SU-DHL-6 (cell line): ENCODE data around the gene VAC14.

Source experiments
- H2AFZ ChIP-seq: fragments of 200-600 bp; sonication (generic); 2 replicates; pipeline ENCODE4 v1.6.1; 2014; ENCODE audit warnings: low read depth, mild to moderate bottlenecking, moderate library complexity, mixed read lengths, antibody characterized with exemption, low read length; ENCODE audit not compliant: severe bottlenecking
- H3F3A ChIP-seq: fragments of 200-600 bp; shearing (Covaris generic); 2 replicates; pipeline ENCODE4 v1.6.0; 2016; ENCODE audit warnings: antibody characterized with exemption, mild to moderate bottlenecking; ENCODE audit not compliant: insufficient read depth
- H3K27ac ChIP-seq: fragments of 200-600 bp; sonication (generic); 2 replicates; pipeline ENCODE4 v1.5.1; 2016; ENCODE audit warnings: low read depth, mild to moderate bottlenecking, low read length, moderate library complexity, mixed read lengths
- H3K27me3 ChIP-seq: fragments of 200-600 bp; sonication (generic), shearing (Covaris generic); 2 replicates; pipeline ENCODE4 v1.6.0; 2014; ENCODE audit warnings: mild to moderate bottlenecking, low read length
- H3K36me3 ChIP-seq: fragments of 200-600 bp; sonication (generic); 2 replicates; pipeline ENCODE4 v1.6.1; 2014; ENCODE audit warnings: mild to moderate bottlenecking, low read length, mixed read lengths
- H3K4me2 ChIP-seq: fragments of 300-600, 200-600 bp; shearing (Covaris generic), sonication (generic); 2 replicates; pipeline ENCODE4 v1.6.0; 2014; ENCODE audit warnings: low read length, low read depth, mild to moderate bottlenecking; ENCODE audit not compliant: poor library complexity, severe bottlenecking
- H3K4me3 ChIP-seq: fragments of 200-600 bp; sonication (generic); 2 replicates; pipeline ENCODE4 v1.5.1; 2014; ENCODE audit warnings: antibody characterized with exemption, low read length, mild to moderate bottlenecking, mixed read lengths; ENCODE audit not compliant: insufficient read depth, poor library complexity, severe bottlenecking
- H3K79me2 ChIP-seq: fragments of 200-600 bp; sonication (generic); 2 replicates; pipeline ENCODE4 v1.6.1; 2014; ENCODE audit warnings: mild to moderate bottlenecking, low read length, moderate library complexity; ENCODE audit not compliant: insufficient read depth
- H3K9ac ChIP-seq: fragments of 200-600 bp; sonication (generic); 2 replicates; pipeline ENCODE4 v1.7.0; 2014; ENCODE audit warnings: mild to moderate bottlenecking, low read length
- H3K9me2 ChIP-seq: fragments of 200-600 bp; sonication (generic); replicated peaks from 2 replicates; pipeline ENCODE4 v1.6.1; 2014; ENCODE audit warnings: low read length; ENCODE audit not compliant: insufficient read depth
- H3K9me3 ChIP-seq: fragments of 200-600 bp; sonication (generic); 2 replicates; pipeline ENCODE4 v1.6.1; 2014; ENCODE audit warnings: low read length, mixed read lengths; ENCODE audit not compliant: insufficient read depth
- H4K20me1 ChIP-seq: fragments of 200-600 bp; sonication (generic); 2 replicates; pipeline ENCODE4 v1.6.1; 2014; ENCODE audit warnings: low read depth, mild to moderate bottlenecking, antibody characterized with exemption, low read length, moderate library complexity, mixed read lengths
- CTCF ChIP-seq: fragments of 200-600 bp; sonication (generic); IDR thresholded peaks from one replicate; pipeline ENCODE4 v1.5.1; 2017; ENCODE audit warnings: antibody characterized with exemption, mild to moderate bottlenecking, low read length, moderate library complexity; ENCODE audit not compliant: insufficient read depth, poor library complexity, severe bottlenecking
- EZH2phosphoT487 ChIP-seq: fragments of 200-600 bp; sonication (generic), shearing (Covaris generic); conservative IDR thresholded peaks from 2 replicates; pipeline ENCODE4 v1.6.1; 2018; ENCODE audit warnings: mild to moderate bottlenecking, antibody characterized with exemption, low read length, moderate library complexity, mixed read lengths

Gene VAC14

GRCh38 chr16:70754851-70755600 is 45.9 kb downstream of the VAC14 start:
- H3K79me2 ChIP-seq = no peaks in the 10 kb centered on the region
- no peaks in the 10 kb centered on the region for H3F3A ChIP-seq
- no peak overlapping the region for H3K4me2 ChIP-seq
- H3K27me3 ChIP-seq = no peaks in the 10 kb centered on the region
- no peaks in the 10 kb centered on the region for H4K20me1 ChIP-seq
- H3K9ac ChIP-seq = no peak overlapping the region
- TF ChIP-seq CTCF (no peak), EZH2phosphoT487 (no peak)
- H3K36me3 ChIP-seq = no peaks in the 10 kb centered on the region
- H3K9me2 ChIP-seq = no peaks in the 10 kb centered on the region
- no peak overlapping the region for H2AFZ ChIP-seq
- H3K4me3 ChIP-seq = no peak overlapping the region
- no peaks in the 10 kb centered on the region for H3K9me3 ChIP-seq
- no peak overlapping the region for H3K27ac ChIP-seq

- Histone ChIP-seq H3K9me2 (no peaks in the 10 kb centered on the region), H4K20me1 (no peaks in the 10 kb centered on the region), H3K27me3 (no peaks in the 10 kb centered on the region), H3K27ac (no peak overlapping the region), H3K4me3 (no peak overlapping the region), H3K4me2 (no peak overlapping the region), H3K9ac (no peak overlapping the region), H2AFZ (no peak overlapping the region), H3K36me3 (no peaks in the 10 kb centered on the region), H3K79me2 (no peaks in the 10 kb centered on the region), H3F3A (no peaks in the 10 kb centered on the region), H3K9me3 (no peaks in the 10 kb centered on the region)
- TF ChIP-seq EZH2phosphoT487 = no peak
- no peak for TF ChIP-seq CTCF
These were observed 46.6 kb downstream of the VAC14 start for GRCh38 chr16:70754371-70754770.

- Histone ChIP-seq H3K36me3 (no peaks in the 10 kb centered on the region), H3K4me3 (no peak overlapping the region), H3K9ac (no peak overlapping the region), H3K9me3 (no peaks in the 10 kb centered on the region), H2AFZ (no peak overlapping the region), H3K4me2 (no peak overlapping the region), H3K79me2 (no peaks in the 10 kb centered on the region), H3K27ac (no peak overlapping the region), H3F3A (no peaks in the 10 kb centered on the region), H4K20me1 (no peaks in the 10 kb centered on the region), H3K27me3 (no peaks in the 10 kb centered on the region), H3K9me2 (no peaks in the 10 kb centered on the region)
- no peak for TF ChIP-seq CTCF
- no peak for TF ChIP-seq EZH2phosphoT487
These were observed 47.1 kb downstream of the VAC14 start for GRCh38 chr16:70753694-70754325.
